Hematopoietic multipotent progenitor cell treated with erythropoietin and hydrocortisone succinate and interleukin-3 and kit ligand, for 4 days (in vitro differentiated cells): ENCODE measurements around the gene ST6GAL1.
"Not testable (repeated sequence)": the region's sequence is repeated elsewhere in the genome, so short reads cannot be mapped to it uniquely, and the experiment has no call there.

Experiments used
- DNase-seq: peaks from one replicate; pipeline ENCODE4 v3.0.0-alpha.2; 2015

The ST6GAL1 gene

DNA sequence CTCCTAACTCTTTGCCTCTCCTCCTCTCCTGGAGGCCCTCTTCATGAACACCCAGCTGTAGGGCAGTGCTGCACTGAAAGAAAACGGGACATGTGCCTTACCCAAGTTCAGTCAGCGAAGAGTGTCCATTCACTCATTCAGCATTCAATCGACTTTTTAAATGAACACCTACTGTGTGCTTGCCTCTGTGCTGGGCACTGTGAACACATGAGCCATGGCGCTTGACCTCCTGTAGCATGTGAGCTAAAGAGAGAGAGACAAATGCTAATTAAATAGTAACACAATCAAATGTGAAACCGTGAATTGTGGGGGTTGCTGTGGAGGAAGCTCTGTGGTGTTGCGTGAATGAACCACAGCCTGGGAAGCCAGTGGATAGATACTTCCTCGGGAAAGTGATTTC, 43.4 kb downstream of the ST6GAL1 start:
- no peak for DNase-seq

DNA sequence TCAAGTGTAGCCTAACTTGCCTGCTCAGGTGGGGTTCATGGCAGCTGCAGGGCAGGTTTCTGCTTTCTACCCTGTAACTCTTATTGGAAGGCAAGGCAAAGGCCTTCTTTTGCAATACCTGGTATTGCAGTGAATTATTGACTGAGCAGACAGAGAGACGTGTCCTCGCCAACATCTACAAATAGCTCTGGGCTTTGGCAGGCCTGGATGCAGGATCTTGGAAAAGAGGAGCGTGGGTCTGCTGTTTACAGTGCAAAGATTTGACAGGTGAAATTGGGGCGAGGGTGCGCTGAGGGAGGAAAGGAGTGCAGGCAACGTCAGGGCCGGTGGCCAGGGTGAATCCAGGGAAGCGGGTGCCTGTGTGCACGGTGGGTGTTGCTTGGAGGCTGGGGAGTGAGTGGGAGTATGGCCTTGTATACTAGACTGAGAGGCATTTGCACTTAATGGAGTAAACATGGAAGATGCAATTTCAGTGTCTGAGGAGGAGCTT, 44.5 kb downstream of the ST6GAL1 start:
- no peak for DNase-seq

DNA sequence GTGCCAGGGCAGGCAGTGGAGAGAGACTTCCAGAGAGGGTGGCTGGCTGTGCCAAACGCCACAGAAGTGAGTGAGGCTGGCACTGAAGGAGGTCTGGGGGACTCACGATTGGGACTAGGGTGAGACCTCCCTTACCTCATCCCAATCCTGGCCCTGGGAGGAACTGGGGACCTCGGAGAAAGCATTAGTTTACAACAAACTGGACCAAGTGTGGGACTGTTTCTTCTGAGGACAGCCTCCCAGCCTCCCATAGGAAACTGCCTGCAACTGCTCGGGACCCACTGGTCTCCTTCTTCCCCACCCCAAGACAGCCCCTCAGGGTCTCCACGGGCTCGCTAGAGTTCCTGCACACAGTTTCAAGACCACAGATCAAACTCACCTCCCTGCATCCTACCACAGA, 45.4 kb downstream of the ST6GAL1 start:
- DNase-seq, result no peak

DNA sequence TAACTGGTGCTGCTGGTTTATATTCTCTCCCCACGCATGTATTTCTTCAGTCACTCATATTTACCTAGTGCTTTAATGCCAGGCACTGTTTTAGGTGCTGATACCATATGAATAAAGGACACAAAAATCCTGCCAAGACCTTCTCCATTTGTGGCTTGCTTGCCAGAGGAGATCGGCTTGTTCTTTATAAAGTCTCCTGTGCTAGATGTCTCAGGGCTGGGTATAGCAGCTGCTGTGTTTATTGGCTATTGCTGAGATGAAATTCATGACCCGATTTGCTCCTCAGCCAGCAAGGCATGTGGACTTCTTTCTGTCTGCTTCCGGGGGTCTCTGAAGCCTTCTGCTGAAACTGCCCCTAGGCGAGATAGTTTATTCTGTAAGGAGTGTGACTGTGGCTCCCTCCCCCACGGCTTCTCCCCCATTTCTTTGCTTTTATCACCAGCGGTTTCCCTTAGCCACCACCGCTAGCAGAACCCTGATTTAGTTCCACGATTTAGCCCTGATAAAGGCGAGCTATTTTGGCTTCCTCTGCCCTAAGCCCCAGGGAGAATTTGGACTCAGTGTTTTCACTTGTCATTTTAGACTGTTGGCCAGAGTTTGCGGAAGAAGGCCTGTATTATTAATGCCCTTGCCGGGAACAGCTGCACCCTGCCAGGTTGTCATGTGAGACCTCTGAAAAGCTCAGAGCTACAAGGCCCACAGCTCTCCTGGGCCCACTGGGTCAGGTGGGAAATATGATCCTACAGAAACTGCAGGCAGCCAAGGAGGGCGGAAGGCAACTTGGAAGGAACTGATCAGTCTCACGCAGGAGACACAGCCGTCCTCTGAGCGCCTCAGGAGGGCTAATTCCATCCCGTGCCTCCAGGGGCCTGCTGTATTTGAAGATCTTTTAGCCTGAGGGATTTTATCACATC, 46.8 kb downstream of the ST6GAL1 start:
- DNase-seq, result peak; percentile 60

DNA sequence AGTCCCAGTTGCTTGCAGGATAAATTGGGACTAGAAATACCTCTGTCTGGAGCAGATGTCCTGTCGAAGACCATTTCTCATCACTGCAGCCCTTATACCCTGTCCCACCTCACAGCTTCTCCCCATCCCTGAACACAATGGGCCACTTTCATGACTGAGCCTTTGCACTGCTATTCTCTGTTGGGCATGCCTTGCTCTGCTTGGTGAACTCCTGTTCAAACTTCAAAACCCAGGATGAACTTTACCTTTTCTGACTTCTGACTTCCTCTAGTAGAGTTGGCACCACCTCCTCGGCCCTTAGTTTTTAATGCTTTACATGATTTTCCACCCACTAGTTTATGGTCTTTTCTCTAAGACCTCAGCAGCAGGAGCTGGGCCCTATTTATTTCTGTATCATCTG, 48.4 kb downstream of the ST6GAL1 start:
- no peak for DNase-seq

DNA sequence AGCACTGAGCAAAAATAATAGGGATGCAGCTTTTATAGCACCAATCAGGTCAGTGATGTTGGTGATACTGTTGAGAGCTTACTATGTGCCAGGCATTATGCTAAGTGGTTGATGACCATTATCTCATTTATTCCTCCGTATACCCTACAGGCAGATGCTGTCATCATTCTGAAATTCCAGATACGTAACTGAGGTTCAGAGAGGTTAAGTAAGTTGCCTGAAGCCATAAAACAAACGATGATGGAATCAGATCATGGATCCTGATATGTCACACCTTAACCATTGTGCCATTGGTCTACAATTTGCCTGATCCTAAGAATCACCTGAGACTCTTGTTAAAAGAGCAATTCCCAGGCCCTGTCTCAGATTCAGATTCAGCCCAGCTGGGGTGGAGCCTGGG, 49.5 kb downstream of the ST6GAL1 start:
- no peak for DNase-seq

DNA sequence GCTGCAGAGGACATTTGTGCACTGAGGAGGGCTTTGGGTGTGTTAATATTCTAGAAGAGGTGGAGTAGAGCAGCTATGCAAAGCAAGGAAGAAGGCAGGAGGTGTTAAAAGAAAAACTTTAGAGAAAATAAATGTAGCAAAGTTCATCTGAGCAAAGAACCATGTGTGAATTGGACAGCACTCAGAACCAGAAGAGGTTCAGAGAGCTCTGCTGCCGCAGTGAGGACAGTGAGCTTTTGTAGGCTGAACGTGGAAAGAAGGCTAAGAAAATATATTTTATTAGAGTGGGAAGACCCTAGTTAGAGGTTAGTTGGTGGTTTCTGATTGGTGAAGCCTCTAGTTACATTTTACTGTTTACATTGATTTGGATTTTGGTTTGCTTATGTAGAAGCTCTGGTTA, 50.7 kb downstream of the ST6GAL1 start:
- DNase-seq, result no peak

DNA sequence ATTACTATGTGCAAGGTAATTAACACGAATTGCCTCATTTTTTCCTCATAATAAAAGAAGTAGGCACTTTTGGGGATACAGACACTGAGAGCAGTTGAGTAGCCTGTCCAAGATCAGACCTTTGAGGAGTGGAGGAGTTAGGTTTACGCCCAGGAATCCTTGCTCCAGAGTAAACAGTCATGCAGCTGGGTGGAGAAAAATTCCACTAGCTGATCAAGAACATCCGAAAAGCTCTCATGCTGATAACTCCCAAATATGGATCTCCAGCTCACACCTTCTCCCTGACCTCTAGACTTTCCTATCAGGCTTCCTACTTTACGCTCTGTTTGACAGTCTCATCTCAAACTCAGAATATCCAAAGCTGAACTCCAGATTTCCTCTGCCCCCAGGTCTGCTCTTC, 53.3 kb downstream of the ST6GAL1 start:
- no peak for DNase-seq

DNA sequence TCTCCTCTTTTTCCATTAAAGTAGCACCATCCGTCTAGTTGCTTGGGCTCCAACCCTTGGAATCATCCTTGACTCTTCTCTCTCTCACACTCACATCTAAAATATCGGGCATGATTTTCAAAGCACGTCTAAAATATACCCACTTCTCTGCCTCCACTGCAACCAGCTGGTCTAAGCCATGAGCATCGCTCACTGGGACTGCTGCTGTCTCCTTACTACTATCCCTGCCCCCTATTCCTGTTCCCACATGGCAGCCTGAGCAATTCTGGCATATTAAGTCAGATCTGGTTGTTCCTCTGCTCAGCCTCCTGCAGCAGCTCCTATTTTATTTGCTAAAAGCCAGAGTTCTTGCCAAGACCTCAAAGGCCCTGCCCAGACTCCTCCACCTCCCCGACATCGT, 53.7 kb downstream of the ST6GAL1 start:
- DNase-seq, result no peak

DNA sequence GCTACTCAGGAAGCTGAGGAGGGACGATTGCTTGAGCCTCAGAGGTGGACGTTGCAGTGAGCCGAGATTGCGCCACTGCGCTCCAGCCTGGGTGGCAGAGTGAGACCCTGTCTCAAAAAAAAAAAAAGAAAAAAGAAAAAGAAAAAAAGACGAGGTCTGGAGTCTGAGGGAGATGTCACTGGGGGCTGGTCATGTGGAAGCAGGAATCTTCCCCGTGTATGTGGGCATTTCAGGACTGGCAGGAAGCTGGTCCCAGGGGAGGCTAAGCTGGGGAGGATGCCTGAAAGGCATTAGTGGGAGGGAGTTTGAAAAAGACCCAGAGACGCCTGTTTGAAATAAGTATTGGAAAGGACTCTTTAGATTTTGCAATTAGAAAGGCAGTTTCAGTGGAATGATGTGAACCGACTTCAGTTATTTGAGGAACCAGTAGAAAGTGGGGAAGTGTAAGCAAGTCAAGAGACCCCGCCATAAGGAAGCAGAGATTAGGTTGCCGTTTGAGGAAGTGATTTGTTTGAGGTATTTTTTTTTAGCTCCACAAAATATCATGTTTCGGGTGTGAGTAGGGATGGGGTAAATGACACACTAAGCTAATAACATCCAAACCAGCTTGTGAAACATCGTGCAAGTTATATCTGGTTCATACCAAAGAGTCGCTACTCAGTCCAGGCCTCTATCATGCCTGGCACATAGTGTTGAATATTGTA, 55.5 kb downstream of the ST6GAL1 start:
- DNase-seq, result peak; percentile 86

DNA sequence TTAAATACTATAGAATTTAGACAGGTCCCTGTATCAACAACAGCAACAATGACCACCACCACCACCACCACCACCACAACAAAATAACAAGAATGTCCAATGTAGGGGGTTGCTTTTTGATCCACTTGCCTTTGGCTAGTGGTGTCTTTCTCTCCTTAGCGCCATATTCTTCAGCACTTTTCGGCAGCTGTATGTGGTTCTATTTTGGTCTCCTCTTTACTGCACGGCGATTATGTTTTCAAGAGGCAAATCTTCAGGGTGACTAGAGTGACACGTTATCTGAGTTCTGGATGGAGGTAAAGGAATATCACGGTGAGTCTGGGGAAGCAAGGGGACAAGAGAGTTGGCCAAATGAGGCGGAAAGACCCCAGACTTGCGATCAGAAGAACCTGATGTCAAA, 56.1 kb downstream of the ST6GAL1 start:
- no peak for DNase-seq

DNA sequence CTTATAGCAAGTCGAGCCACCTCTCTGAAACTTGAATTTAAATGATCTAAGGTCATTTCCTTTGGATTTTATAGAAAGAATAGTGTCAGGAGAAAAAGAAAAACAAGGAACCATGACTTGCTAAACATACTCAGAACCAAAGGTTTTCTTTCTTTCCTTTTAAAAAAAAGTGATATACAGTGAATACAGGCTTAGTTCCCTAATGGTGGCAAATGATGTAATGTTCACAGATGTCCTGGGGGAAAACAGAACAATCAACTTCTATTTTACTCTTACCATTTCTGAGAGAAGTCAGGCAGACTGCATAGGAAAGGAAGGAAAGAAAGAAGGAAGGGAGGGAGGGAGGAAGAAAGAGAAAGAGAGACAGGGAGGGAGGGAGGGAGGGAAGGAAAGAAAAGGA, 56.5 kb downstream of the ST6GAL1 start:
- no peak for DNase-seq

DNA sequence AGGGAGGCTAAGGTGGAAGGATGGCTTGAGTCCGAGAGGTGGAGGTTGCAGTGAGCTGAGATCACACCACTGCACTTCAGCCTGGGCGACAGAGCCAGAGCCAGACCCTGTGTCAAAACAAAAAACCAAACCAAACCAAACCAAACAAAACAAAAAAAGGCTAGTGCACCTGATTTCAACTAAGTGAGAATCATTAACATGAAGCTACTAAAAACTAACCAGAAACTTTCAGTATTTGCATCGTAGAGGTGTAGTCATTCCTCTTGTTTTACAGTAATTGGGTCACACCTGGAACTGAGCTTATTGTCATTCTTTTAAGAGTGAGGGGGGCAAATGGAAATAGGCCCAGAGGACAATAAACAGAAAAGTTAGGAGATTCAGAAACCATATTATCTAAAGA, 58.5 kb downstream of the ST6GAL1 start:
- no peak for DNase-seq

DNA sequence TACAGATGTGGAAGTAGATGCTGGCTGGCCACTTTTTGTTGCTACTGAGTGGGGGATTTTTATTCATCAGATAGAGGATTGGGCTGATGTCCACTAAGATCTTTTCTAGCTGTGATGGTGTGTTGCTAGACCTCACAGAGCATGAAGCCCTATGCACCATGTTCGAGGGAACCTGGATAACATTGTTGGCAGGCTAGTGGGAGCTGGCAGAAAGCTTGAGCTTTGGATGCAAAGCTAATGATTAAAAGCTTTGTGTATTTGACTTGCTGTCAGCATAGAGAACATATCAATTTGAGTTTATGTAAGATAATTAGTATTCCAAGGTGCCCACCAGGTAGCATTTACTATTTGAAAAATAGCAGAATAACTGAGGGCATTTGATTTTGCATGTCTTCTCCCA, 59.1 kb downstream of the ST6GAL1 start:
- DNase-seq, result no peak

DNA sequence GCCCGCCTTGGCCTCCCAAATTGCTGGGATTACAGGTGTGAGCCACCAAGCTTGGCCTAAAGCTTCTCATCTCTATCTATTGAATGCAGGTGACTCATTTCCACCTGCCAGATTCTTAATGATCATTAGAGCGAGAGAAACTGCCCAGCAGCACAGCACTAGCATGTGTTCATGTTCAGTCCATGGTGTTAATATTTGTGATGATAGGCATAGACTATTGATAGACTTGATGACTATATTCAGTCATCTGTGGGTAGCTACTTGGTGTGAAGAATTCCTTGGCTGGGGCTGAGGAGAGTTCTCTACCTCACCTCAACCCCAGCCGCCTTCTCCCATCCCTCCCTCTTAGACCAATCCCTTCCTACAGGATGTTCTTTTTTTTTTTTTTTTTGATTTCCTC, 60.0 kb downstream of the ST6GAL1 start:
- DNase-seq, result no peak

DNA sequence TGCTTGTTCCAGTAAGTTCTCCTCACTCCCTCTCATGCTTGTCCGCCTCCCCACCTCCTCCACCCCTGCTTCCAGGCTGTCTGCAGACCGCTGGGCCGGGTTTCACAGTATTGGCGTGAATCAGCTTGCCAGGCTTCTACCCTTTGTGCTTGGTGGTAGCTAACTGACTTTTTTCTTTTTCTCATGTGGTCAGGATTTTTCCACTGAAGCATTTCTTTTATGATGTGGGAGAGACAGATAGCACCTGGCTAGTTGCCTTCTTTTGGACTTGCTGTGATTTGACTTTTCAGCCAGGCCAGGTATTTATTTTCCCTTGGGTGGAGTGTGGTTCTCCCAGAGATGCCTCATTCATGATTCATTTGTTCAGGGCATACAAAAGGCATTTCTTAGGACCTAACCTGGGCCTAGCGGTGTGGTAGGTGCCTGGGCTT, 60.6 kb downstream of the ST6GAL1 start:
- DNase-seq, result no peak

DNA sequence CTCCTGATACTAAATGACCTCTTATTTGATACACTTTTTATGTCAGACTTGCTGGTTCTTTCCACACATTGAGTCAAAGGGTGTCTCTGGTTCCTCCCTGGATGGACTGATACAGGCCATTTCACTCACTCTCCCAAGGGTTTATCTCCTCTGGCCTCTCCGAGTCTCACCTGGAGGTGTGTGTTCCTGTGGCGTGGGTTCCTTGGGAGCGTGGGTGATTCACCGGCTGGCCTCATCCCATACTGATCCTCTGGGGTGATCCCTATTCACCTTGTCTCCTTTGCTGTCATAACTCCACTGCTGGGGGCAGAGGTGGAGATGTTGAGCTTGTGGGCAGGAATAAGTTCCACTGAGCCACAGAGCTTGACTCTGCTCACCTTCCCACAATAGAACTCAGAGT, 61.1 kb downstream of the ST6GAL1 start:
- no peak for DNase-seq

DNA sequence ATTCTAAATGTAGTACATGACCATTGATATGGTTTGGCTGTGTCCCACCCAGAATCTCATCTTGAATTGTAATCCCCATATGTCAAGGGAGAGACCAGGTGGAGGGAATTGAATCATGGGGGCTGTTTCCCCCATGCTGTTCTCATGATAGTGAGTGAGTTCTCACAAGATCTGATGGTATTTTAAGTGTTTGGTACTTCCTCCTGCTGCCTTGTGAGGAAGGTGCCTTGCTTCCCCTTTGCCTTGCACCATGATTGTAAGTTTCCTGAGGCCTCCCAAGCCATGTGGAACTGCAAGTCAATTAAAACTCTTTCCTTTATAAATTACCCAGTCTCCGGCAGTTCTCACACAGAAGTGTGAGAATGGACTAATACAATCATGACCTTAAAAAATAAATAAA, 61.8 kb downstream of the ST6GAL1 start:
- not testable (repeated sequence) for DNase-seq

DNA sequence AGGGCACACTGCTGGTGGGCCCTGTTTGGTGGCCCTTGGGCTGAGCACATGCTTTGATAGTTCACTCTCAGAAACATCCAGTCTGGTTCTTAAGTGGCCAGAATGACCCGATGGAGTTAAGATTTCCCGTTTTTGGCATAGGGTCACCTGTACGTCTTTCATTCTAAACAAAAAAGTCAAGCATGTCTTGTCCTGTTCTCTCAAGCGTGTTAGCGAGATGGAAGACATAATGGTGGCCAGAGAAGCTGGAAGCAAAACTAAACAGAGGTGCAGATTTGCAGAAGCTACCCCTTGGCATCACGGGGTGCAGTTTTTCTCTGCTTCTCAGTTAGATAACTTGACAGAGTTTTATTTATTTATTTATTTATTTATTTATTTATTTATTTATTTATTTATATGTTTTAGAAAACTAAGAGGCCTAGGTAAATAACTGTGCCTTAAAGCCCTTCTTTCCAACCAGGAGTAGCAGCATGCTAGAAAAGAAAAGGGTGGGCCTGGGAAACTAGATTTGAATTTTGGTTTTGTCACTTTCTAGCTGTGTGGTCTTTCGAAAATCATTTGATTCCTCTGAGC, 63.0 kb downstream of the ST6GAL1 start:
- no peak for DNase-seq

DNA sequence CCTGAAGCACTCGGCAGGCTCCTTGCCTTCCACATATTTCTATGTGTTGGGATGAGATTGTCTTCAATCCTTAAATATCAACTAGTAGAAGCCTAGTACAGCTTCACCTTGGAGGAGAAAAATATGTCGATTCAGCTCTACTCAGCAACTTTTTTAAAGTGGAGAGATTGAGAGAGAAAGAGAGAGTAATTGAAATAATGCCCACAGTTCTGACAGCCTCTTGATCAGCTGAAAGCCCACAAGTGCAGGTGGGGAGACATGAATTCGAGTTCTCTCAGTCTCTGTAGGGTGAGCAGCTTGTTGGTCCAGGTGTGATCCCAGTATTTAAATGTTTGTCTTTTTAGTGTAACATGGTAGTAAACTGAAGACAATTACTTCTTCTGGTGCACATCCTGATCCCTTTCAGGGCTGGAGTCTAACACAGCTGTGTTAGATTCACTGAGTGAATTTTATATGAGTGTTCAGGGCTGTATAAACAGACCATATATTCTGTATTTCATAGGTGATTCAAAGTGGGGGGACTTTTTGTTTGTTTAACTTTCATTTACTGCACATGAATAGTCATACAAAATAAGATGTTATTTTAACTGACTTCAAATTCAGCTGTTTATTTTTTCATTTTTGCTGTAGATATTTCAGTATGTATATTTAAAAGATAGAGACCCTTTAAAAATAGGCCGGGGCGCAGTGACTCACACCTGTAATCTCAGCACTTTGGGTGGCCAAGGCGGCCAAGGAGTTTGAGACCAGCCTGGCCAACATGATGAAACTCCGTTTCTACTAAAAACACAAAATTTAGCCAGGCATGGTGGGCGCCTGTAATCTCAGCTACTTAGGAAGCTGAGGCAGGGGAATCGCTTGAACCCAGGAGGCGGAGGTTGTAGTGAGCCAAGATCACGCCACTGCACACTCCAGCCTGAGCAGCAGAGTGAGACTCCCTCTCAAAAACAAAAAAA, 64.0 kb downstream of the ST6GAL1 start:
- DNase-seq, result no peak

DNA sequence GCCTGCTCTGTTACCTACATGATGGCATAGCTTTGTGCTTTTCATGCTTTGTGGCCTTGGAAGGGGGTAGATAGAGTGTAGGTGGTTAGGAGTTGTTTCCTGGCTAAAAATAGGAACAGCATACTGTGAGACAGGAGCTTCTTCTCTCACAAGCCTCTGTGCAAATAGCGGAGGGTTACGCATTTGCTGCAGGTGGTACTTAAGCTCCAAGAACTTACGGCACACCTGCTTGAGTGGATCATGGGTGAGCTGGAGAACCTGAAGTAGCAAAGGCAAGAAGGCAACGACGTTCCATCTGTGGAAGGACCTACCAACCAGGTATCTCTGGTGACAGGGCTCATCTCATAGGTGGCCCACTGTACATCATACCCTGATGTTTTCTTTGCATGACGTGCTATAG, 66.0 kb downstream of the ST6GAL1 start:
- DNase-seq, result no peak

DNA sequence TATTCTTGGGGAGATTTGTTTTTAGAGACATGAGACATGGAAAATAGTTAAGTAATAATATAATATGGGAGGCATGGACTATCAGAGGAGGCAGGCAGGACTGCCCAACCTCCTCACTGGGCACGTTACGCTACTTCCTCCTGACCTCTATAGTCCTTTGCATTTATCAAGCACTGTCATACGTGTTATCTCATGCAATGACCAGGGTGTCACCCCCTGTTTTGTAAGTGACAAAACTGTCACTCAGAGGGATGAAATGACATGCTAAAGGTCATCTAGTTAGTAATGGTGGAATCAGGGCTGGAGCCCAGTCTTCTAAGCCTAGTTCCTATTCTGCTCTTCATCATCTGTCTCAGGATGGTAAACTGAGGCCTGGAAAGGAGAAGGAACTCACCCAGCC, 66.7 kb downstream of the ST6GAL1 start:
- peak; percentile 65 for DNase-seq

DNA sequence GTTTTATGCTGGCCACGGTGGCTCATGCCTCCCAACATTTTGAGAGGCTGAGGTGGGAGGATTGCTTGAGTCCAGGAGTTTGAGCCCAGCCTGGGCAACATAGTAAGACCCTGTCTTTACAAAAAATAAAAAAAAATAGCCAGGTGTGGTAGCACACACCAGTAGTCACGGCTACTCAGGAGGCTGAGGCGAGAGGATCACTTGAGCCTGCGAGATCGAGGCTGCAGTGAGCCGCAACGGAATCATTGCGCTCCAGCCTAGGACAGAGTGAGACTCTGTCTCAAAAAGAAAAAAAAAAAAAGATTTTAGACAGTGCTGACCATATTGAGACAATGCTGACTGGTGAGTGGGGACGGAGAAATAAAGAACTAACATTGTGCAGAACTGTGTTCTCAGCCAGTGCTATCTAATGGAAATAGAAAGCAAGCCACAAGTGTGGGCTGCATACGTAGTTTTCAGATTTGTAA, 67.2 kb downstream of the ST6GAL1 start:
- no peak for DNase-seq
